ENCODE data around the gene BICRA.

BICRA gene

GRCh38 chr19:47752440-47753211 lies 143.7 kb downstream of the BICRA start:
- no peak for DNase-seq
